Endothelial cell of umbilical vein (primary cell): Measurements from ENCODE around the gene PILRB. TPM values are rescaled to one million over a fixed set of nuclear protein-coding genes. Genes with fewer than 3 reads are reported as not detected.
A peak's percentile ranks its signal among the peaks of the same experiment; 100 is the strongest.

Experiments used
- BruUV-seq: library from RNA; stranded (reverse); fragments of 400-500 nt; replicated peaks from 2 replicates; lab custom pipeline; 2021; lab: Mats Ljungman, UMichigan
- CTCF ChIA-PET: fragments of 300-600, 350-600 bp; sonication (Branson Sonifier 250); formaldehyde crosslinking; loops from one replicate; lab custom pipeline; 2021; ENCODE audit warnings: antibody characterized with exemption, inconsistent platforms; lab: Charles Lee
- POLR2A ChIA-PET: fragments of 300-600, 350-600 bp; sonication (Branson Sonifier 250); formaldehyde crosslinking; loops from one replicate; lab custom pipeline; 2021; ENCODE audit warnings: antibody characterized with exemption, inconsistent platforms; lab: Charles Lee
- DNase-seq: peaks from one replicate; pipeline ENCODE4 v3.0.0-alpha.2; 2011; ENCODE audit warnings: low read depth, low spot score
- FAIRE-seq: peaks from 2 replicates; lab custom pipeline; 2011; peaks lifted over from hg19 to GRCh38; lab: Jason Lieb, UNC
- H2AFZ ChIP-seq: 2 replicates; pipeline ENCODE4 v1.6.0; 2012; ENCODE audit warnings: low read depth, low read length, control low read depth, inconsistent platforms
- H3K27ac ChIP-seq: 2 replicates; pipeline ENCODE4 v1.5.1; 2011; ENCODE audit warnings: low read depth, mild to moderate bottlenecking, control low read depth, low read length, moderate library complexity; ENCODE audit not compliant: insufficient read depth
- H3K27me3 ChIP-seq, 2 experiments: 2 replicates each; pipeline versions ENCODE4 v1.6.0 to v1.6.1; 2011; ENCODE audit warnings: low read length in 2 of 2, mixed read lengths in 1 of 2; ENCODE audit not compliant: control insufficient read depth in 2 of 2, insufficient read depth in 2 of 2
- H3K36me3 ChIP-seq, 2 experiments: 2 replicates in 1 of 2; 3 replicates in 1 of 2; pipeline ENCODE4 v1.5.1; 2011; ENCODE audit warnings: low read length in 2 of 2, mild to moderate bottlenecking in 1 of 2, moderate library complexity in 1 of 2; ENCODE audit not compliant: control insufficient read depth in 2 of 2, insufficient read depth in 2 of 2; ENCODE audit errors: extremely low read depth in 1 of 2
- H3K4me1 ChIP-seq: 3 replicates; pipeline ENCODE4 v1.5.1; 2011; ENCODE audit warnings: mild to moderate bottlenecking, low read length; ENCODE audit not compliant: control insufficient read depth, insufficient read depth; ENCODE audit errors: extremely low read depth
- H3K4me2 ChIP-seq: 2 replicates; pipeline ENCODE4 v1.6.1; 2011; ENCODE audit warnings: low read length, control low read depth, mixed read lengths; ENCODE audit not compliant: insufficient read depth
- H3K4me3 ChIP-seq, 3 experiments: fragments of 200-600 bp in 1 of 3; sonication (generic), shearing (Covaris generic) in 1 of 3; replicated peaks in 1 of 3; 2 replicates each; pipeline ENCODE4 v1.5.1; 2011 to 2016; ENCODE audit warnings: control low read depth in 3 of 3, low read length in 3 of 3, mild to moderate bottlenecking in 2 of 3, inconsistent platforms in 1 of 3, low read depth in 1 of 3, moderate library complexity in 1 of 3; ENCODE audit not compliant: insufficient read depth in 1 of 3
- H3K79me2 ChIP-seq: 2 replicates; pipeline ENCODE4 v1.6.0; 2012; ENCODE audit warnings: low read length, inconsistent platforms; ENCODE audit not compliant: control insufficient read depth, insufficient read depth
- H3K9ac ChIP-seq: replicated peaks from 2 replicates; pipeline ENCODE3; 2011; ENCODE audit warnings: low read length, control low read depth; ENCODE audit not compliant: insufficient read depth; ENCODE audit errors: extremely low read depth
- H3K9me1 ChIP-seq: replicated peaks from 3 replicates; pipeline ENCODE4 v1.6.0; 2011; ENCODE audit warnings: mild to moderate bottlenecking, low read length; ENCODE audit not compliant: control insufficient read depth, insufficient read depth; ENCODE audit errors: extremely low read depth
- H3K9me3 ChIP-seq: replicated peaks from 2 replicates; pipeline ENCODE4 v1.5.1; 2012; ENCODE audit warnings: low read length, inconsistent platforms; ENCODE audit not compliant: control insufficient read depth, insufficient read depth
- H4K20me1 ChIP-seq: replicated peaks from 2 replicates; pipeline ENCODE3; 2011; ENCODE audit warnings: mild to moderate bottlenecking, low read length; ENCODE audit not compliant: control insufficient read depth, insufficient read depth; ENCODE audit errors: extremely low read depth
- EZH2 ChIP-seq: IDR thresholded peaks from 2 replicates; pipeline ENCODE4 v1.6.1; 2012; ENCODE audit warnings: borderline replicate concordance, low read depth, mild to moderate bottlenecking, moderate library complexity, low read length, inconsistent platforms; ENCODE audit not compliant: severe bottlenecking
- GATA2 ChIP-seq: IDR thresholded peaks from 2 replicates; pipeline ENCODE4 v1.7.0; 2011; ENCODE audit warnings: low read depth, mild to moderate bottlenecking, moderate library complexity, mixed read lengths, low read length; ENCODE audit not compliant: insufficient read length, insufficient read depth
- POLR2A ChIP-seq: IDR thresholded peaks from 2 replicates; pipeline ENCODE4 v1.6.1; 2012; ENCODE audit warnings: low read depth, mild to moderate bottlenecking, control low read depth, low read length
- POLR2AphosphoS5 ChIP-seq: IDR thresholded peaks from 2 replicates; pipeline ENCODE4 v1.6.1; 2012; ENCODE audit warnings: low read depth, mild to moderate bottlenecking, control low read depth, low read length, moderate library complexity; ENCODE audit not compliant: insufficient read depth
- dilution Hi-C: fragments of 300-500 bp; cut with MboI; formaldehyde crosslinking; loops from one replicate; pipeline ENCODE4 v1.15.0; 2019; ENCODE audit warnings: low sequenced_read_pairs; ENCODE audit not compliant: extremely low pct_ligation_motif_present
- intact Hi-C: fragments of 100-400 bp; cut with micrococcal nuclease; formaldehyde crosslinking; loops from one replicate; pipeline ENCODE4 v1.10.0; 2022
- polyA plus RNA-seq, 4 experiments: library from polyadenylated mRNA; depleted of rRNA in 3 of 4; stranded (reverse) in 3 of 4; unstranded in 1 of 4; fragments of >200 nt; gene quantifications; 2 replicates each; pipeline versions ENCODE4 v1.2.1 to v1.2.3, GENCODE V29; 2011 to 2012; ENCODE audit warnings: missing spikeins in 1 of 4
- total RNA-seq: library from RNA; stranded (reverse); gene quantifications from 2 replicates; pipeline ENCODE4 v1.2.3, GENCODE V29; 2021
- TF ChIP-seq, protein P1 (sequence below): IDR thresholded peaks from 2 replicates; pipeline ENCODE4 v1.6.1; 2011; ENCODE audit not compliant: insufficient read depth, insufficient read length

Gene PILRB
- total and polyA plus RNA-seq, 2 donors (not counting 3 experiments of a cell fraction or from before 2014, with no cell fraction given), result 42.5 to 45.2 TPM

DNA sequence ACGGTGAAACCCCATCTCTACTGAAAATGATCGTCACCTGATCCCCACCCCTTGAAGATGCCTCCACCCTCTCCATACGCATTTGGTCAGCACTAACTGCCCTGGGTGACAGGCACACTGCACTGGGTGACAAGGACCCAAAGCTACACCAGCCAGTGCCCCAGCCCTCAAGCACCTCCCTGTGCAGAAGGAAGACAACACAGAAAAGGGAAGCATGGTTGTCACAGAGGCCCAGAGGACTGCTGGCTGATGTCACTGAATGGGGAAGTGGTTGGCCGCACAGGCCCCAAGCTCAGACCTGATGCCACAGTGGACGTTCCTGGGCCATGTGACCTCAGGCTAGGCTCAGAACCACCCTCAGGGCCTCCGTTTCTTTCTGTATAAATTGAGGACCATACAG lies 11.2 kb downstream of the PILRB start:
- POLR2A ChIA-PET, result no interaction called here
- Histone ChIP-seq H3K9me1 (no peaks in the 10 kb centered on the region), H3K9me3 (no peaks in the 10 kb centered on the region), H3K9ac (no peak overlapping the region), H3K79me2 (no peaks in the 10 kb centered on the region), H3K4me2 (no peak overlapping the region), H3K27ac (no peak overlapping the region), H3K36me3 (no peaks in the 10 kb centered on the region), H2AFZ (no peak overlapping the region), H3K4me3 (no peak overlapping the region), H4K20me1 (no peaks in the 10 kb centered on the region), H3K27me3 (no peaks in the 10 kb centered on the region), H3K4me1 (peaks cover 4% of the 10 kb centered on the region)
- intact Hi-C loops, result no loop called here
- TSS peak; percentile 4 for BruUV-seq
- dilution Hi-C loops, result no loop called here
- no peak for TF ChIP-seq EZH2
- TF ChIP-seq, protein P1, sequence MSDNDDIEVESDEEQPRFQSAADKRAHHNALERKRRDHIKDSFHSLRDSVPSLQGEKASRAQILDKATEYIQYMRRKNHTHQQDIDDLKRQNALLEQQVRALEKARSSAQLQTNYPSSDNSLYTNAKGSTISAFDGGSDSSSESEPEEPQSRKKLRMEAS, result no peak
- peak; percentile 27 for TF ChIP-seq POLR2AphosphoS5
- no peak for FAIRE-seq
- CTCF ChIA-PET, result no interaction called here
- DNase-seq, result no peak

DNA sequence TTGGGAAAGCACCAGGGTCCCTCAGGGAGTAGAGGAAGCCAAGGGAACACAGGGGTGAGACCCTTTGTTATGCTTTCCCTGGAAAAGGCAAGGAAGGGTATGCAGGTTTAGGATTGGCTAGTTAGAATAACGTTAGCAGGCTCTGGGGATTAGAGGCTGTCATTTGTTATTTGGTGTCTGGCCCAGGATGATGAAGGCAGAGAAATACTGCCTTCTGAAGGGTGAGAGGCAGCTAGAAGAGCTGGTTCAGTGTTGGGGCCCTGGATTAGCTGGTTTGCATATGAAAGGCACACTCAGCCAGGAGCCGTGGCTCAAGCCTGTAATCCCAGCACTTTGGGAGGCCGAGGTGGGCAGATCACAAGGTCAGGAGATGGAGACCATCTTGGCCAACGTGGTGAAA lies 12.4 kb downstream of the PILRB start:
- TF ChIP-seq, protein P1, result no peak
- no peak for TF ChIP-seq POLR2A
- TF ChIP-seq GATA2, result no peak
- ChIA-PET POLR2A (interaction anchor here (1.0 kb wide), 1 partner anchor 58 kb away, joined by 4 read pairs; the partner anchor contains the start of gene ZCWPW1), CTCF (no interaction called here)
- BruUV-seq, result no TSS peak
- Histone ChIP-seq H3K27ac (no peak overlapping the region), H3K4me1 (peaks cover 4% of the 10 kb centered on the region), H3K9ac (no peak overlapping the region), H3K79me2 (no peaks in the 10 kb centered on the region), H3K36me3 (no peaks in the 10 kb centered on the region), H3K9me1 (no peaks in the 10 kb centered on the region), H4K20me1 (no peaks in the 10 kb centered on the region), H3K4me2 (no peak overlapping the region), H3K27me3 (no peaks in the 10 kb centered on the region), H3K9me3 (no peaks in the 10 kb centered on the region), H2AFZ (no peak overlapping the region), H3K4me3 (no peak overlapping the region)
- intact Hi-C loops (no loop called here), dilution Hi-C loops (no loop called here)
- DNase-seq (no peak), FAIRE-seq (no peak)
